D721Med (cell line): ENCODE measurements around the gene CHD2.

Experiments used
- DNase-seq: peaks from one replicate; pipeline ENCODE4 v3.0.0; 2011; ENCODE audit warnings: low spot score; ENCODE audit not compliant: insufficient read length
- FAIRE-seq: peaks from 2 replicates; lab custom pipeline; 2011; peaks lifted over from hg19 to GRCh38; lab: Jason Lieb, UNC
- TF ChIP-seq, protein P1 (sequence below): IDR thresholded peaks from 2 replicates; pipeline ENCODE4 v1.5.1; 2012; ENCODE audit warnings: mild to moderate bottlenecking, control low read depth; ENCODE audit not compliant: insufficient read depth; ENCODE audit errors: missing control alignments

The CHD2 gene

GRCh38 chr15:93051236-93052089, 151.3 kb downstream of the CHD2 start:
- TF ChIP-seq, protein P1, sequence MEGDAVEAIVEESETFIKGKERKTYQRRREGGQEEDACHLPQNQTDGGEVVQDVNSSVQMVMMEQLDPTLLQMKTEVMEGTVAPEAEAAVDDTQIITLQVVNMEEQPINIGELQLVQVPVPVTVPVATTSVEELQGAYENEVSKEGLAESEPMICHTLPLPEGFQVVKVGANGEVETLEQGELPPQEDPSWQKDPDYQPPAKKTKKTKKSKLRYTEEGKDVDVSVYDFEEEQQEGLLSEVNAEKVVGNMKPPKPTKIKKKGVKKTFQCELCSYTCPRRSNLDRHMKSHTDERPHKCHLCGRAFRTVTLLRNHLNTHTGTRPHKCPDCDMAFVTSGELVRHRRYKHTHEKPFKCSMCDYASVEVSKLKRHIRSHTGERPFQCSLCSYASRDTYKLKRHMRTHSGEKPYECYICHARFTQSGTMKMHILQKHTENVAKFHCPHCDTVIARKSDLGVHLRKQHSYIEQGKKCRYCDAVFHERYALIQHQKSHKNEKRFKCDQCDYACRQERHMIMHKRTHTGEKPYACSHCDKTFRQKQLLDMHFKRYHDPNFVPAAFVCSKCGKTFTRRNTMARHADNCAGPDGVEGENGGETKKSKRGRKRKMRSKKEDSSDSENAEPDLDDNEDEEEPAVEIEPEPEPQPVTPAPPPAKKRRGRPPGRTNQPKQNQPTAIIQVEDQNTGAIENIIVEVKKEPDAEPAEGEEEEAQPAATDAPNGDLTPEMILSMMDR, result no peak
- DNase-seq (no peak), FAIRE-seq (no peak)

DNA sequence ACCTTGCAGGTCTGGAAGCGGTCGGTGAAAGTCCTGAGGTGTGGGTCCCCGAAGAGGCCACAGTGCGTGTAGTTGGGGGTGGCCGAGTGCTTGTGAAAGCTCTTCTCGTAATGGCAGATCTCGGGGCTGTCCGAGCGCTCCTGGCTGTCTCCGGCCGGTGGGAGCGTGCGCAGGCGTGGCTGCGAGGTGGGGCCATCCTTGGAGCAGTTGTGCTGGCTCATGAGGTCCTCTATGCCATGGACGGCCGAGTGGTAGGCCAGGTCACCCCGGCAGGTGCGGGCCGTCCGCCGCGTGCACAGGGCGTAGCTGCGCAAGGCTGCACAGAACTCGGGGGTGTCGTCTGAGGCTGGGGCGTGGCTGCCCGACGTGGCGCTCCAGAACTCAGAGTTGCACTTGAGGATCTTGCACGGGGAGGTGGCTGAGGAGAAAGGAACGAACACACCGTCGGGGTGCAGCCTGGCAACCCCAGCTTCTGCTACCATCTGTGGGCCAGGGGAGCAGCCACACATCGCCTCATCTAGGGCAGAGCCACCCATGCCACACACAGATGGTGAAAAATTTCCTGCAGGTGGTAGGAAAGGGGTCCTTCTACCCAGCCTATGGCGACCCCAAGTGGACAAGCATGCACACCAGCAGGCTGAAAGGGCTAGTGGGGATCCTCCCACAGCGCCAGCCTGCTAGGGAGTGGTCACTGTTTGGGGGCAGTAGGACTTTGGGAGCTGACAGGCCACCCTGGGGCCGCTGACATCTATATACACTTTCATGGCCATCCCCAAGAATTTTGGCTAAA, 152.2 kb downstream of the CHD2 start:
- FAIRE-seq, result no peak
- DNase-seq, result no peak
- TF ChIP-seq, protein P1, result peak; percentile 47

- no peak for FAIRE-seq
- TF ChIP-seq, protein P1, result no peak
- DNase-seq, result no peak
Observed at GRCh38 chr15:93055211-93055610, 155.1 kb downstream of the CHD2 start.

DNA sequence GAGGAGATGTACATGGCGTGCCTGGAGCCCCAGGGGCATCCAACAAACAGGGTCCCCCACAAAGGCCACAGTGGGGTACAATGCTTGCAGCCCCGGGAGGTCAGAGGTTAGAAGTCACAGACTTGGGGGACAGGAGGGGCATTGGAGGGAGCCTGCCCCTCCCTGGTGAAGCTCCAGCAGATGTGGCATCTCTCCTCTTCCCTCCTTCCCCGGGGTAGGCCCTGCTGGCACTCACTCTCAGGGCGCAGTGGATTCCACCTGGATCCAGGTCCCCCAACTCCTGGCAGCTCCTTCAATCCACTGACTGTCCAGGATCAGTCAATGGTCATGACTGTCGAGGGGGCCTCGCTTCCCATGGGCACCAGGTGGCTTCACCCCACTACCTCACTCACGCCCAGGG, 156.7 kb downstream of the CHD2 start:
- DNase-seq (no peak), FAIRE-seq (no peak)
- TF ChIP-seq, protein P1, result no peak

GRCh38 chr15:93057618-93058017, 157.5 kb downstream of the CHD2 start:
- no peak for FAIRE-seq
- no peak for DNase-seq
- TF ChIP-seq, protein P1, result no peak

GRCh38 chr15:93058128-93058527, 158.0 kb downstream of the CHD2 start:
- TF ChIP-seq, protein P1, result no peak
- DNase-seq (no peak), FAIRE-seq (no peak)
